Glutamatergic neuron (in vitro differentiated cells): Measurements from ENCODE around the gene IL34. TPM values are rescaled to one million over a fixed set of nuclear protein-coding genes. Genes with fewer than 3 reads are reported as not detected.

Experiments
- DNase-seq: peaks from one replicate; pipeline ENCODE4 v3.0.0; 2022
- H3K27ac Mint-ChIP-seq: one replicate; pipeline ENCODE4 v1.8.0; 2020; ENCODE audit warnings: mild to moderate bottlenecking, mixed read lengths, inconsistent platforms; ENCODE audit not compliant: unreplicated experiment
- H3K27me3 Mint-ChIP-seq: one replicate; pipeline ENCODE4 v1.8.0; 2020; ENCODE audit warnings: mild to moderate bottlenecking, moderate library complexity, mixed read lengths, inconsistent platforms; ENCODE audit not compliant: unreplicated experiment
- H3K36me3 Mint-ChIP-seq: one replicate; pipeline ENCODE4 v1.8.0; 2020; ENCODE audit warnings: mild to moderate bottlenecking, mixed read lengths, inconsistent platforms; ENCODE audit not compliant: unreplicated experiment
- H3K4me1 Mint-ChIP-seq: one replicate; pipeline ENCODE4 v1.8.0; 2020; ENCODE audit warnings: mild to moderate bottlenecking, low read depth, mixed read lengths, inconsistent platforms; ENCODE audit not compliant: unreplicated experiment
- H3K4me3 Mint-ChIP-seq: one replicate; pipeline ENCODE4 v1.8.0; 2020; ENCODE audit warnings: mild to moderate bottlenecking, mixed read lengths, inconsistent platforms; ENCODE audit not compliant: unreplicated experiment
- H3K9me3 Mint-ChIP-seq: one replicate; pipeline ENCODE4 v1.8.0; 2020; ENCODE audit warnings: mild to moderate bottlenecking, moderate library complexity, mixed read lengths, inconsistent platforms; ENCODE audit not compliant: unreplicated experiment
- total RNA-seq: library from RNA; stranded (reverse); fragmentation: NEBNext Ultra II Directional; extraction: Animal tissue kit (Norgen Biotek cat#: 25700); gene quantifications from one replicate; pipeline ENCODE4 v1.2.1, GENCODE V29; 2021; ENCODE audit not compliant: unreplicated experiment
- TF ChIP-seq, protein P1 (sequence below): fragments of 200-600 bp; sonication (generic); IDR thresholded peaks from one replicate; pipeline ENCODE4 v1.5.0; 2021; ENCODE audit not compliant: partially characterized antibody, unreplicated experiment

Gene IL34
- total RNA-seq, 1 donor from 2014 or later = 0.42 TPM

DNA sequence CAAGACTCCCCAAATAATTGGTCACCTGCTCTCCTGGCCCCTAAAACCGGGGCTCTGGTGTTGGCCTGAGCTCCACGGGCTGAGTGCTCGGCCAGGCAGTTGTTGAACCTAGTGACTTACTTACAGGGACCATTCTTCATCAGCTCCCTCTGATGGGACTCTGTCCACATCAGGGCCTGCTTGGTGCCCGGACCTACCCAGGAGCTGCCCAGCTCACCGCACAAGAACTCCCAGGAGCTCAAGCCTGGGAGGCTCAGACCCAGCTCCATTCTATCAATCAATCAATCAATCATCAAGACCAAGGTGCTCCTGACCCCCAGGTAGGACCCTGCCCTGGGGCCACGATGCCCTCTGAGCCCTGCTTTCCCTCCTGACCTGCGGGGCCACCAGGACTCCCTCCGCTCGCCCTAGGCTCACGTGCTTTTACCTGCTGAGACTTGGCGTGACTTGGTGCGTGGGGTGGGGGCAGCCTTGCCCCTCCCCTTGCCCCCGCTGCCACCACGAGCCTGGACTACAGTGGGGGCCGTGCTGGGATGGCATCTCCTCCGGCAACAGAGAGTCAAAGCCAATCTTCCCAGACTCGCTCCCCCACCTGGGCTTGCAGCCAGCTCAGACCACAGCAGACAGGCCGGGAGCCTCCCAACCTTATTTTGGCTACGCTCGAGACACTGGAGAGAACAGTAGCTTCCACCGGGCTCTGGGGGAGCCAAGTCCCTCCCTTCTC is 15.7 kb downstream of the IL34 start:
- H3K27me3 Mint-ChIP-seq = peaks cover 2% of the 10 kb centered on the region
- TF ChIP-seq, protein P1, sequence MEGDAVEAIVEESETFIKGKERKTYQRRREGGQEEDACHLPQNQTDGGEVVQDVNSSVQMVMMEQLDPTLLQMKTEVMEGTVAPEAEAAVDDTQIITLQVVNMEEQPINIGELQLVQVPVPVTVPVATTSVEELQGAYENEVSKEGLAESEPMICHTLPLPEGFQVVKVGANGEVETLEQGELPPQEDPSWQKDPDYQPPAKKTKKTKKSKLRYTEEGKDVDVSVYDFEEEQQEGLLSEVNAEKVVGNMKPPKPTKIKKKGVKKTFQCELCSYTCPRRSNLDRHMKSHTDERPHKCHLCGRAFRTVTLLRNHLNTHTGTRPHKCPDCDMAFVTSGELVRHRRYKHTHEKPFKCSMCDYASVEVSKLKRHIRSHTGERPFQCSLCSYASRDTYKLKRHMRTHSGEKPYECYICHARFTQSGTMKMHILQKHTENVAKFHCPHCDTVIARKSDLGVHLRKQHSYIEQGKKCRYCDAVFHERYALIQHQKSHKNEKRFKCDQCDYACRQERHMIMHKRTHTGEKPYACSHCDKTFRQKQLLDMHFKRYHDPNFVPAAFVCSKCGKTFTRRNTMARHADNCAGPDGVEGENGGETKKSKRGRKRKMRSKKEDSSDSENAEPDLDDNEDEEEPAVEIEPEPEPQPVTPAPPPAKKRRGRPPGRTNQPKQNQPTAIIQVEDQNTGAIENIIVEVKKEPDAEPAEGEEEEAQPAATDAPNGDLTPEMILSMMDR = no peak
- H3K4me1 Mint-ChIP-seq = peaks cover 6% of the 10 kb centered on the region
- no peaks in the 10 kb centered on the region for H3K9me3 Mint-ChIP-seq
- H3K36me3 Mint-ChIP-seq = peaks cover 11% of the 10 kb centered on the region
- H3K4me3 Mint-ChIP-seq = no peak overlapping the region
- H3K27ac Mint-ChIP-seq = no peak overlapping the region
- no peak for DNase-seq

DNA sequence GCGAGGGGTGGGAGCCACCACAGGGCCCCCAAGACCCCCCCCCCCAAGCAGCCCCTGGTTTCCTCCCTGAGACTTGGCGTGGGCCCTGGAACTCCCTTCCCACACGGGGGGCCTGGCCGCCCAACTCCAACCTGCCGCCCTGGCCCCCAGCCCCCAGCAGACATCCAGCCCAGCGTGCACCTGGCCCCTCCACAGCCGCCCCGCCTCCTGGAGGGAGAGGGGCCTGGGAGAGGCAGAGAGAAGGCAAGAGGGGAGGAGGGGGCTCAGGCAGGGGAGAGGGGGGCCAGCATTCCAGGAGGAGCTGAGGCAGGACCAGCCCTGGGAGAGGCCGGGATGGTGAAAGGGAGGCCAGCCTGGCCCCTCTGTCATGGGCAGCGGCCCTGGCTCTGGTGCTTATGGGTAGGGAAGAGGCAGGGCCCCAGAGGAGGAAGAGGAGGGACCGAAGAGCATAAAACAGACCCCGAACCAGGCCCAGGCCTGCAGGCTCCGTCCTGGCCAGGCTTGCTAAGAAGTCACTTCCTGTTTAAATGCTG is 16.7 kb downstream of the IL34 start:
- Mint-ChIP-seq H3K27me3 (peaks cover 2% of the 10 kb centered on the region), H3K27ac (no peak overlapping the region), H3K4me3 (no peak overlapping the region), H3K36me3 (peaks cover 11% of the 10 kb centered on the region), H3K9me3 (no peaks in the 10 kb centered on the region), H3K4me1 (peaks cover 6% of the 10 kb centered on the region)
- TF ChIP-seq, protein P1 = no peak
- no peak for DNase-seq

DNA sequence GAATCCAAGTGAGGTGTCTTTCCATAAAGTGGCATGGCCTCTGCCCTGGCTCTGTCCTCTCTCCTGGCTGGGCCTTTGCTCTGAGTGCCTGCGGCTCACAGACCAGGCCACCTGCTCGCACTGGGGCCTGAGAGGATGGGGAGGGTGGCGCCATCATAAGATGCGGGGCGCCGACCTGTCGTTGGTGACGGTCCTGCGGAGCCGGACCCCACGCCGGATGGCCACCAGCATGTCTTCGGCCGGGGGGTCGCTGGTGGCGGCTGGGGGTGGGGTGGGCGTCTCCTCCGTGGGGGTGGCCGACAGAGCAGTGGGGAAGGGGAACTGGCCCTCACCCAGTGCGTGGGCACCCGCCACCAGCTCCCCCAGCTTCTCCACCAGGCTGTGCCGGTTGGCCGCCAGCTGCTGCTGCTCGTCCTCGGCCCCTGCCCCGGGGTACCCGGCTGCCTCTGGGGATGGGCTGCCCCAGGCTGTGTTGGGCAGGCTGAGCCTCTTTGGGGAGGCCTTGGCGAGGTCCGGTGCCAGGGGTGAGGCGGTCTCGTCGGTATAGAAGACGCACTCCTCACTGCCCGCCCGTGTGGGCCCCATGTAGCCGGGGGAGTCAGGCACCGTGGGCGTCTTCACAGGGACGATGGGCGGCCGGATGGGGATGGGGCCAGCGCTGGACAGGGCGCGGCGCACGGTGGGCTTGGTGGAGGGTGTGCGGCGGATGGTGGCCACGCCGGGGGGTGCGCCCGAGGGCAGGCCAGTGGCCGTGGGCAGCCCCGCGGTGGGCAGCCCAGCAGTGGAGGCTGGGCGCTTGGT is 17.4 kb downstream of the IL34 start:
- Mint-ChIP-seq H3K36me3 (peaks cover 14% of the 10 kb centered on the region), H3K27ac (no peak overlapping the region), H3K27me3 (peaks cover 2% of the 10 kb centered on the region), H3K9me3 (no peaks in the 10 kb centered on the region), H3K4me1 (peaks cover 6% of the 10 kb centered on the region), H3K4me3 (no peak overlapping the region)
- TF ChIP-seq, protein P1 = no peak
- no peak for DNase-seq

DNA sequence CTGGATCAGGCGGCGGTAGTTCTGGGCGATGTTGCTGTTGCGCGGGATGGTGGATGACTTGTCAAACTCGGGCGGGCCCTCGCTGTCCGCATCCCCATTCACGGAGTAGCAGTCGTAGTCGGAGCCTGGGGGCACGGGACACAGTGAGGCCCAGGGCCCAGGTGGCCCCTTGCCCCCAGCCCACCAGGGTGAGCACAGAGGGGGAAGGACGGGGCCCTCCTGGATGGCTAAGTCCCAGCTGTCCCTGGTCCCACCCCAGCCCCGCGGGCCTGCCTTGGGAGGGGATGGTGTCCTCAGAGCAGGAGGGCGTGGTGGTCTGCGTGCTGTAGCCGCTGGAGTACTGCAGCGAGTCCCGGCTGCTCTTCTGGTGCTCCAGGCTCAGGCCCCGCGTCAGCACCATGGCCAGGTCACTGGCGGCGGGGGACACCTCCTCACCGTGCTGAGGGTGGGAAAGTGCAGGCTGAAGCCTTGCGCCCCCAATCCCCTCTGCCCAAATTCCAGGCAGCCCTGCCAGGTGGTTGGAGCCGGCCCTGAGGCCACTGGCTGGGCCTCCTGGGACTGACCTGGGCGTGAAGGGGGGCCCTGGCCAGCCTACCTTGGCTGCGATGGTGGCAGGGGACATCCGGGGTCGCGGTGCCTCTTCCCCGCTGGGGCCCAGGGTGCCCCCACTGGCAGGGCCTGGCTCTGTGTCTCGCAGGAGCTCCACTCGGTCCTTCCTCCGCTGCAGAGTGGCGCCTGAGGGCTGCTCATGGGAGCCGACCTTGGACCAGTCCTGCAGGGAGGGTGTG is 18.2 kb downstream of the IL34 start:
- Mint-ChIP-seq H3K4me3 (no peak overlapping the region), H3K27me3 (peaks cover 2% of the 10 kb centered on the region), H3K9me3 (no peaks in the 10 kb centered on the region), H3K27ac (no peak overlapping the region), H3K36me3 (peaks cover 20% of the 10 kb centered on the region), H3K4me1 (peaks cover 6% of the 10 kb centered on the region)
- DNase-seq = no peak
- TF ChIP-seq, protein P1 = no peak
